AG09319 (cell line): ENCODE data around the gene RMND1.
"Not testable (repeated sequence)": the region's sequence is repeated elsewhere in the genome, so short reads cannot be mapped to it uniquely, and the experiment has no call there.

Experiments used
- DNase-seq: peaks from one replicate; pipeline ENCODE4 v3.0.0-alpha.2; 2010; ENCODE audit warnings: low read depth; ENCODE audit errors: extremely low read depth
- CTCF ChIP-seq: IDR thresholded peaks from 2 replicates; pipeline ENCODE4 v1.5.1; 2011; ENCODE audit warnings: low read depth, mild to moderate bottlenecking, inconsistent platforms, low read length, moderate library complexity

Gene RMND1

GRCh38 chr6:151385177-151385576 is 66.7 kb downstream of the RMND1 start:
- DNase-seq: no peak

GRCh38 chr6:151384151-151384550 is 67.8 kb downstream of the RMND1 start:
- no peak for DNase-seq
- TF ChIP-seq CTCF: no peak

More at GRCh38 chr6:151385177-151385576, 66.7 kb downstream of the RMND1 start:
- TF ChIP-seq CTCF: no peak

- DNase-seq: not testable (repeated sequence)
These were observed 69.3 kb downstream of the RMND1 start for GRCh38 chr6:151382631-151383030.

- no peak for TF ChIP-seq CTCF
- DNase-seq: no peak
These were observed 70.2 kb downstream of the RMND1 start for GRCh38 chr6:151381722-151382121.

- DNase-seq: no peak
- TF ChIP-seq CTCF: no peak
These were observed 71.1 kb downstream of the RMND1 start for GRCh38 chr6:151380848-151381205.

- DNase-seq: no peak
- no peak for TF ChIP-seq CTCF
These were observed 71.7 kb downstream of the RMND1 start for GRCh38 chr6:151379933-151380847.

- no peak for TF ChIP-seq CTCF
- DNase-seq: no peak
These were observed 74.8 kb downstream of the RMND1 start for GRCh38 chr6:151377095-151377494.

GRCh38 chr6:151376440-151376839 is 75.5 kb downstream of the RMND1 start:
- no peak for TF ChIP-seq CTCF
- DNase-seq: no peak
